ENCODE data around the gene NHP2.

The NHP2 gene

DNA sequence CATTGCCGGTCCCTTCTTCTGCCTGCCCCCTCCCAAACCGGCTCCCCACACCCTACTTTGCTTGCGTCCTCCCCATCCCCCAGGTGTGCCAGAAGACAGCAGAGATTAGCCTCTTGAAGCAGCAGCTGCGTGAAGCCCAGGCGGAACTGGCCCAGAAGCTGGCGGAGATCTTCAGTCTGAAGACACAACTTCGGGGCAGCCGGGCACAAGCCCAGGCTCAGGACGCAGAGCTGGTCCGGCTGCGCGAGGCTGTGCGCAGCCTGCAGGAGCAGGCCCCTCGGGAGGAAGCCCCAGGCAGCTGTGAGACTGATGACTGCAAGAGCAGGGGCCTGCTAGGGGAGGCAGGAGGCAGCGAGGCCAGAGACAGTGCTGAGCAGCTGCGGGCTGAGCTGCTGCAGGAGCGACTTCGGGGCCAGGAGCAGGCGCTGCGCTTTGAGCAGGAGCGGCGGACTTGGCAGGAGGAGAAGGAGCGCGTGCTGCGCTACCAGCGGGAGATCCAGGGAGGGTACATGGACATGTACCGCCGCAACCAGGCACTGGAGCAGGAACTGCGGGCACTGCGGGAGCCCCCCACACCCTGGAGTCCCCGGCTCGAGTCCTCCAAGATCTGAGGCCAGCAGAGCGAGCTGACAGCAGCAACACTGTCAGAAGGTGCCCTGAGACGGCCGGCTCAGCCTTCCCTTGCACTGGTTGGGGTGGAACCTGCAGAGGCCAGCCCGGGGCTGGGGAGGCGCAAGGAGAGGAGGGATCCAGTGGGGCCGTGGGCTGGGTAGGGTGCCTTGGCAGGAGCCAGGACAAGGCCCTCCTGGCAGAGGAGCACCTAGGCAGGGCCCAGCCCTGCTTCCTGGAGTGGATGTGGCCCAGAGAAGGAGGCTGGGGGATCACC is 32.1 kb downstream of the NHP2 start:
- no peaks in the 10 kb centered on the region for H3K9me3 Mint-ChIP-seq
- H3K36me3 Mint-ChIP-seq (ENCODE audit: low read depth): no peaks in the 10 kb centered on the region
- peaks cover 5% of the 10 kb centered on the region for H3K27me3 Mint-ChIP-seq (ENCODE audit: low read depth)
- TF ChIP-seq, protein P1, sequence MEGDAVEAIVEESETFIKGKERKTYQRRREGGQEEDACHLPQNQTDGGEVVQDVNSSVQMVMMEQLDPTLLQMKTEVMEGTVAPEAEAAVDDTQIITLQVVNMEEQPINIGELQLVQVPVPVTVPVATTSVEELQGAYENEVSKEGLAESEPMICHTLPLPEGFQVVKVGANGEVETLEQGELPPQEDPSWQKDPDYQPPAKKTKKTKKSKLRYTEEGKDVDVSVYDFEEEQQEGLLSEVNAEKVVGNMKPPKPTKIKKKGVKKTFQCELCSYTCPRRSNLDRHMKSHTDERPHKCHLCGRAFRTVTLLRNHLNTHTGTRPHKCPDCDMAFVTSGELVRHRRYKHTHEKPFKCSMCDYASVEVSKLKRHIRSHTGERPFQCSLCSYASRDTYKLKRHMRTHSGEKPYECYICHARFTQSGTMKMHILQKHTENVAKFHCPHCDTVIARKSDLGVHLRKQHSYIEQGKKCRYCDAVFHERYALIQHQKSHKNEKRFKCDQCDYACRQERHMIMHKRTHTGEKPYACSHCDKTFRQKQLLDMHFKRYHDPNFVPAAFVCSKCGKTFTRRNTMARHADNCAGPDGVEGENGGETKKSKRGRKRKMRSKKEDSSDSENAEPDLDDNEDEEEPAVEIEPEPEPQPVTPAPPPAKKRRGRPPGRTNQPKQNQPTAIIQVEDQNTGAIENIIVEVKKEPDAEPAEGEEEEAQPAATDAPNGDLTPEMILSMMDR (IDR thresholded peaks at IDR 0.05; ENCODE audit: unreplicated experiment in 3 of 3): no peak
- peaks cover 53% of the 10 kb centered on the region for H3K4me1 Mint-ChIP-seq
- peak overlapping the region in 2 of 3 experiments; percentile 54 to 61 for H3K4me3 Mint-ChIP-seq
- H3K27ac Mint-ChIP-seq: peak overlapping the region; percentile 82 to 89 (median 88)

DNA sequence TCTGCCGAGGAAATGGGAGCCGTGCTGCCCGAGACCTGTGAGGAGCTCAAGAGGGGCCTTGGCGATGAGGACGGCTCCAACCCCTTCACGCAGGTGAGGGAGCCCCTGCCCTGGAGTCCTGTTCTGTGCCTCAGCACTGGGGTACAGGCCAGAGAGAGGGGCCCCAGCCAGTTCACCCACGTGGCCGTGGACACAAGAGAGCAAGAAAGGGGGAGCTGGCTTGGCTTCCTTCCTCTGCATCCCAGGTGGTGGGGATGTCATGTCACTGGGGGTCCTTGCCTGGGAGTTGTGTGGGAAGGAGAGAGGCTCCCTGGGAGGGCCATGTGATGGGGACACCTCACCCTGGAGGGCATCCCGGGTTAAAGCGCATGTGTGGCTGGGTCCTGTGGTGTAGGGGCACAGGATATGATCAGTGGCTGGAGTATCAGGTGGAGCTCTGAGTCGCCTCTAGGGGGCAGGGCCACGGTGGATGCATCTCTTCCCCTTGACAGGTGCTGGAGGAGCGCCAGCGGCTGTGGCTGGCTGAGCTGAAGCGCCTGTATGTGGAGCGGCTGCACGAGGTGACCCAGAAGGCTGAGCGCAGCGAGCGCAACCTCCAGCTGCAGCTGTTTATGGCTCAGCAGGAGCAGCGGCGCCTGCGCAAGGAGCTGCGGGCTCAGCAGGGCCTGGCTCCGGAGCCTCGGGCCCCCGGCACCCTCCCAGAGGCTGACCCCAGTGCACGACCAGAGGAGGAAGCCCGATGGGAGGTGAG is 32.9 kb downstream of the NHP2 start:
- Mint-ChIP-seq H3K4me3 (peak overlapping the region; percentile 29 to 66 (median 36)), H3K27ac (peak overlapping the region in 2 of 3 experiments; percentile 82 to 88), H3K9me3 (no peaks in the 10 kb centered on the region), H3K27me3 (ENCODE audit: low read depth) (peaks cover 11% of the 10 kb centered on the region), H3K4me1 (peaks cover 57% of the 10 kb centered on the region), H3K36me3 (ENCODE audit: low read depth) (no peaks in the 10 kb centered on the region)
- TF ChIP-seq, protein P1 (IDR thresholded peaks at IDR 0.05; ENCODE audit: unreplicated experiment in 3 of 3): peak; percentile 56 to 60 (median 58)

DNA sequence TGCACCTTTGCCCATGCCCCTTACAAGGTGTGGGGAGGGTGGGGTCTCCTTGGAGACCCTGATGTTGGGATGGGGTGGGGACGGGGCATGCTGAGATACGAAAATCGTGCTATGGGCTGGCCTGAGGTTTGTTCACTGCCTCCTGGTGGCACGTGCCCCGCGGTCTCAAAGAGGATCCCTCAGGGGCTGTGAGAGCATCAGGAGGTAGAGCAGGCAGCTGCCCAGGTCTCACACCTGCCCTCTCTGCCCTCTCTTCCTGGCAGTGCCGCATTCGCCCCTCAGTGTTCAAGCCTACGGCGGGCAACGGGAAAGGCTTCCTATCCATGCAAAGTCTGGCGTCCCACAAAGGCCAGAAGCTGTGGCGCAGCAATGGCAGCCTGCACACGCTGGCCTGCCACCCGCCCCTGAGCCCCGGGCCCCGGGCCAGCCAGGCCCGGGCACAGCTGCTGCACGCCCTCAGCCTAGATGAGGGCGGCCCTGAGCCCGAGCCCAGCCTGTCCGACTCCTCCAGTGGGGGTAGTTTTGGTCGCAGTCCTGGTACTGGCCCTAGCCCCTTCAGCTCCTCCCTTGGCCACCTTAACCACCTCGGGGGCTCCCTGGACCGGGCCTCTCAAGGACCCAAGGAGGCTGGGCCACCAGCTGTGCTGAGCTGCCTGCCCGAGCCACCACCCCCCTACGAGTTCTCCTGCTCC is 33.6 kb downstream of the NHP2 start:
- Mint-ChIP-seq H3K27me3 (ENCODE audit: low read depth) (peaks cover 18% of the 10 kb centered on the region), H3K4me1 (peaks cover 55% of the 10 kb centered on the region), H3K36me3 (ENCODE audit: low read depth) (no peaks in the 10 kb centered on the region), H3K27ac (no peak overlapping the region), H3K4me3 (no peak overlapping the region), H3K9me3 (no peaks in the 10 kb centered on the region)
- TF ChIP-seq, protein P1 (IDR thresholded peaks at IDR 0.05; ENCODE audit: unreplicated experiment in 3 of 3): no peak

DNA sequence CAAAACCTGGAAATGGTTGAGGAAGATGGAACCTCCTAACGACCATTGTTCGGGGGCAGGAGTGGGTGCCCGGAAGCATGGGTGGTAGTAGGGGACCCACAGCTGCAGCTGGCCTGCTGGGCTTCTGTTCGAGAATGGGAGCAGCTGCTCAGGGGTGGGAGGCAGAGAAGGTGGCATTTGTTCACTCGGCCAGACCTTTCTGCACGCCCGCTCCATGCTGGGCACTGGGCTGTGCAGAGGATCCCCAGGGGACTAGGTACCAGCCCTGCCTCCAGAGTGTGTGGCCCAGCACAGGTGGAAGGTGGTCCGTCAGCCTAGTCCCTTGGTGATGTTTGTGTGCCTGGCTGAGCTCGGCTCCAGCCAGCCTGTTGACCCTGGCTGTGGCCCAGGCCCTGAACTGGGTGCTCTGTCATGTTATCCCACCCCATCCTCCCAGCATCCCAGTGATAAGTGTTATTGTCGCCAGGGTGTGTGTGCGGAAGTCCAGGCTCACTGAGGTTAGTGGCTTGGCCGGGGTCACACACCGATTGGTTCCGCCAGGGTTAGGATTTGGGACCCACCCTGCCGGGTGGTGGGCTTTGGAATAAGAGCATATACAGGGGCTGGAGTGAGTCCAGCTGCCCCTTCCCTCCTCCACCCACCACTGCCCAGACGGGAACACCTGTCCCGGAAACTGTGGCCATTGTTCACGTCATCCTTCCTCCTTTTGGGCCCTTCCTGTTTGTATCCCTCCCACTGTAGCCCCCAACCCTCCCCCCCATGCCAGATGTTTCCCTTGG is 35.6 kb downstream of the NHP2 start:
- H3K9me3 Mint-ChIP-seq: no peaks in the 10 kb centered on the region
- no peak overlapping the region for H3K4me3 Mint-ChIP-seq
- H3K36me3 Mint-ChIP-seq (ENCODE audit: low read depth): no peaks in the 10 kb centered on the region
- TF ChIP-seq, protein P1 (IDR thresholded peaks at IDR 0.05; ENCODE audit: unreplicated experiment in 3 of 3): no peak
- no peak overlapping the region for H3K27ac Mint-ChIP-seq
- peaks cover 44% of the 10 kb centered on the region for H3K4me1 Mint-ChIP-seq
- peaks cover 29% of the 10 kb centered on the region for H3K27me3 Mint-ChIP-seq (ENCODE audit: low read depth)

DNA sequence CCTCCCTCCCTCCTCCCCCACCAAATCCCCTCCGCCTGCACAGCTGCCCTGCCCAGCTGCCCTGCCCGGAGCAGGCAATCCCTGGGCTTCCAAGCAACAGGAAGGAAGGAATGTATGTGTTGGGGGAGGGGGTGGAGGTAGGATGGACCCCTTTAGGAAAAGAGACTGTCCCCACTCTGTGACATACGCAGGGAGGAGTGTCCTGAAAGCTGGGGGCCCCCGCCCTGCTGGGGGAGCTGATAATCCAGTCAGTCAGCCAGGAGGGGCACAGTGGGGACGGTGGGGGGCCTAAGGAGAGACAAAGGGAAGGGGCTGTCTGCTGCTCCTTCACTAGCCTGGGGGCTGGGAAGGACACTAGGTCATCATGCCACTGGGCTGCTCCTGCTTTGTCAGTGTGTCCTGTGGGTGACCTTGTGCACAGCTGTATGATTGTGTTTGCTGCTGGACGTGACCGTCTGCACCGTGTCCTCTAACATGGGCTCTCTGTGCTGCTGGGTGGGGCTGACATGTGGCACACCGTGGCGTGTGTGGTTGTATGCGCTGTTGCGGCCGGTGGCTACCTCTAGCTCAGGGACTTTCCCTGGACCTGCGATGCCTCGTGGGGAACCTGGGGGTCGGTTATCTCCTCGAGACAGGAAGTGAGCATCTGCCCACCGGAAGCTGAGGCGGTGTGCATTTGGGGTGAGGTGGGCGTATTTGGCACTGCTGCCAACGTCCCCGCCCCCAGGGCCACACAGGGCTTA is 37.4 kb downstream of the NHP2 start:
- Mint-ChIP-seq H3K4me3 (peak overlapping the region; percentile 49 to 93 (median 85)), H3K27ac (peak overlapping the region; percentile 53 to 91 (median 90)), H3K27me3 (ENCODE audit: low read depth) (peaks cover 39% of the 10 kb centered on the region), H3K36me3 (ENCODE audit: low read depth) (no peaks in the 10 kb centered on the region), H3K9me3 (no peaks in the 10 kb centered on the region), H3K4me1 (peaks cover 36% of the 10 kb centered on the region)
- TF ChIP-seq, protein P1 (IDR thresholded peaks at IDR 0.05; ENCODE audit: unreplicated experiment in 3 of 3): no peak

All from nephron (organoid).